Measurements from ENCODE around the gene PXYLP1. TPM values are rescaled to one million over a fixed set of nuclear protein-coding genes. Genes with fewer than 3 reads are reported as not detected.

PXYLP1 gene
- total RNA-seq, 2 experiments from 2014 or later: 3.6 to 4.2 TPM

- Histone ChIP-seq H3K27ac (ENCODE audit: low read depth, low read length, poor library complexity, severe bottlenecking) (no peak overlapping the region), H3K4me3 (ENCODE audit: low read depth, low read length, poor library complexity, severe bottlenecking) (no peak overlapping the region), H3K4me1 (ENCODE audit: insufficient read depth, low read length, poor library complexity, severe bottlenecking) (no peaks in the 10 kb centered on the region), H4K20me1 (ENCODE audit: insufficient read depth, low read length) (no peaks in the 10 kb centered on the region), H3K36me3 (ENCODE audit: insufficient read depth, low read length) (no peaks in the 10 kb centered on the region), H3K9me3 (ENCODE audit: low read length) (no peaks in the 10 kb centered on the region), H3K4me2 (ENCODE audit: low read length) (no peak overlapping the region), H3K79me2 (ENCODE audit: insufficient read depth, low read depth, low read length) (no peaks in the 10 kb centered on the region), H2AFZ (ENCODE audit: low read length) (no peak overlapping the region), H3K9me2 (ENCODE audit: insufficient read depth, low read length) (no peaks in the 10 kb centered on the region)
- no TSS peak for BruUV-seq (replicated peaks)
- DNase-seq (ENCODE audit: low spot score): no peak
- CTCF ChIA-PET (ENCODE audit: unreplicated experiment): no interaction called here
- no peak for TF ChIP-seq EZH2phosphoT487 (IDR thresholded peaks at IDR 0.05; ENCODE audit: borderline replicate concordance, low read depth, low read length)
- no peak for TF ChIP-seq CTCF (conservative IDR thresholded peaks at IDR 0.05; ENCODE audit: low read length)
- POLR2A ChIA-PET: no interaction called here
- intact Hi-C loops (cut with micrococcal nuclease; ENCODE audit: unreplicated experiment): loop anchor here (5.0 kb wide), 1 partner anchor 43 kb away; the partner anchor contains the start of gene PXYLP1
Observed at GRCh38 chr3:141275511-141275910, 43.9 kb downstream of the PXYLP1 start.

- no peaks in the 10 kb centered on the region for H3K9me2 ChIP-seq (ENCODE audit: insufficient read depth, low read length)
- DNase-seq (ENCODE audit: low spot score): no peak
- H3K4me3 ChIP-seq (ENCODE audit: low read depth, low read length, poor library complexity, severe bottlenecking): no peak overlapping the region
- H3K79me2 ChIP-seq (ENCODE audit: insufficient read depth, low read depth, low read length): no peaks in the 10 kb centered on the region
- intact Hi-C loops (cut with micrococcal nuclease; ENCODE audit: unreplicated experiment): loop anchor here (5.0 kb wide), 1 partner anchor 44 kb away; the partner anchor contains the start of gene PXYLP1
- no peaks in the 10 kb centered on the region for H4K20me1 ChIP-seq (ENCODE audit: insufficient read depth, low read length)
- no peaks in the 10 kb centered on the region for H3K9me3 ChIP-seq (ENCODE audit: low read length)
- H3K4me1 ChIP-seq (ENCODE audit: insufficient read depth, low read length, poor library complexity, severe bottlenecking): no peaks in the 10 kb centered on the region
- POLR2A ChIA-PET: no interaction called here
- BruUV-seq (replicated peaks): no TSS peak
- no peak overlapping the region for H3K4me2 ChIP-seq (ENCODE audit: low read length)
- CTCF ChIA-PET (ENCODE audit: unreplicated experiment): no interaction called here
- no peak for TF ChIP-seq EZH2phosphoT487 (IDR thresholded peaks at IDR 0.05; ENCODE audit: borderline replicate concordance, low read depth, low read length)
- TF ChIP-seq CTCF (conservative IDR thresholded peaks at IDR 0.05; ENCODE audit: low read length): no peak
- H3K36me3 ChIP-seq (ENCODE audit: insufficient read depth, low read length): no peaks in the 10 kb centered on the region
- H2AFZ ChIP-seq (ENCODE audit: low read length): no peak overlapping the region
- no peak overlapping the region for H3K27ac ChIP-seq (ENCODE audit: low read depth, low read length, poor library complexity, severe bottlenecking)
Observed at GRCh38 chr3:141275973-141276372, 44.3 kb downstream of the PXYLP1 start.

GRCh38 chr3:141276398-141276797 lies 44.8 kb downstream of the PXYLP1 start:
- intact Hi-C loops (cut with micrococcal nuclease; ENCODE audit: unreplicated experiment): loop anchor here (5.0 kb wide), 1 partner anchor 44 kb away; the partner anchor contains the start of gene PXYLP1
- Histone ChIP-seq H4K20me1 (ENCODE audit: insufficient read depth, low read length) (no peaks in the 10 kb centered on the region), H2AFZ (ENCODE audit: low read length) (no peak overlapping the region), H3K4me2 (ENCODE audit: low read length) (no peak overlapping the region), H3K79me2 (ENCODE audit: insufficient read depth, low read depth, low read length) (no peaks in the 10 kb centered on the region), H3K4me1 (ENCODE audit: insufficient read depth, low read length, poor library complexity, severe bottlenecking) (no peaks in the 10 kb centered on the region), H3K9me2 (ENCODE audit: insufficient read depth, low read length) (no peaks in the 10 kb centered on the region), H3K4me3 (ENCODE audit: low read depth, low read length, poor library complexity, severe bottlenecking) (no peak overlapping the region), H3K36me3 (ENCODE audit: insufficient read depth, low read length) (no peaks in the 10 kb centered on the region), H3K27ac (ENCODE audit: low read depth, low read length, poor library complexity, severe bottlenecking) (no peak overlapping the region), H3K9me3 (ENCODE audit: low read length) (no peaks in the 10 kb centered on the region)
- TF ChIP-seq EZH2phosphoT487 (IDR thresholded peaks at IDR 0.05; ENCODE audit: borderline replicate concordance, low read depth, low read length): no peak
- no peak for TF ChIP-seq CTCF (conservative IDR thresholded peaks at IDR 0.05; ENCODE audit: low read length)
- DNase-seq (ENCODE audit: low spot score): no peak
- POLR2A ChIA-PET: interaction anchor here (0.5 kb wide), 1 partner anchor 27 kb away, joined by 4 read pairs; no protein-coding TSS in a partner anchor
- no TSS peak for BruUV-seq (replicated peaks)
- CTCF ChIA-PET (ENCODE audit: unreplicated experiment): no interaction called here

Data from OCI-LY7 (cell line).